ENCODE results near the gene RADIL.

GRCh38 chr7:4828720-4829383, 54.7 kb downstream of the RADIL start:
- TF ChIP-seq, protein P1, sequence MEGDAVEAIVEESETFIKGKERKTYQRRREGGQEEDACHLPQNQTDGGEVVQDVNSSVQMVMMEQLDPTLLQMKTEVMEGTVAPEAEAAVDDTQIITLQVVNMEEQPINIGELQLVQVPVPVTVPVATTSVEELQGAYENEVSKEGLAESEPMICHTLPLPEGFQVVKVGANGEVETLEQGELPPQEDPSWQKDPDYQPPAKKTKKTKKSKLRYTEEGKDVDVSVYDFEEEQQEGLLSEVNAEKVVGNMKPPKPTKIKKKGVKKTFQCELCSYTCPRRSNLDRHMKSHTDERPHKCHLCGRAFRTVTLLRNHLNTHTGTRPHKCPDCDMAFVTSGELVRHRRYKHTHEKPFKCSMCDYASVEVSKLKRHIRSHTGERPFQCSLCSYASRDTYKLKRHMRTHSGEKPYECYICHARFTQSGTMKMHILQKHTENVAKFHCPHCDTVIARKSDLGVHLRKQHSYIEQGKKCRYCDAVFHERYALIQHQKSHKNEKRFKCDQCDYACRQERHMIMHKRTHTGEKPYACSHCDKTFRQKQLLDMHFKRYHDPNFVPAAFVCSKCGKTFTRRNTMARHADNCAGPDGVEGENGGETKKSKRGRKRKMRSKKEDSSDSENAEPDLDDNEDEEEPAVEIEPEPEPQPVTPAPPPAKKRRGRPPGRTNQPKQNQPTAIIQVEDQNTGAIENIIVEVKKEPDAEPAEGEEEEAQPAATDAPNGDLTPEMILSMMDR (tag by site-specific recombination; IDR thresholded peaks at IDR 0.05): no peak
- TF ChIP-seq ZNF830 (tag by site-specific recombination; IDR thresholded peaks at IDR 0.05; ENCODE audit: low read depth): no peak
